ENCODE measurements around the gene SORBS1.

The SORBS1 gene

DNA sequence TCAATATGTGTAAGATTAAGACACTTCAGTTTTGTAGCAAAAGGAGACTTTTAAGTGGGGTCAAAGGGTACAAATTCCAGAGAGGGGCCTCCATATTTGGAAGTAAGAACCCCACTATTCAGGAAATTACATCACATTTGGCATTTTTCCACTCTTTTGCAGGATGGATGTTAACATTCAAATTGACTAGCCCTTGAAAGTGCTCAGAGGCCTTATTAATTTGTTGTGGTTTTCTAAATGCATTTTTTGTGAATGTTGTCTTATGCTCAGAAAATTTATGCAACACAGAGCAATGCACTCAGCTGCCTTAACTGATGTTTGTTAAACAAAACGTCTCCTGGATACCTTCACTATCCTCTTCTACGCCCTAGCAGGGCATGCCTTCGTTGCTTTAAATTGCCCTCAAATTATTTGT, 219.4 kb downstream of the SORBS1 start:
- Histone ChIP-seq H3K4me2 (ENCODE audit: low read depth, low read length) (no peak overlapping the region), H4K20me1 (ENCODE audit: insufficient read depth, low read length) (no peaks in the 10 kb centered on the region), H3K27me3 (replicated peaks; ENCODE audit: insufficient read depth, low read length) (no peaks in the 10 kb centered on the region), H3K9me3 (replicated peaks; ENCODE audit: insufficient read depth, low read length) (no peaks in the 10 kb centered on the region), H3K4me3 (ENCODE audit: low read length) (no peak overlapping the region), H3K9me2 (replicated peaks; ENCODE audit: insufficient read depth, low read length) (no peaks in the 10 kb centered on the region), H3F3A (ENCODE audit: insufficient read depth, low read length) (no peaks in the 10 kb centered on the region), H3K36me3 (replicated peaks; ENCODE audit: insufficient read depth, low read length) (no peaks in the 10 kb centered on the region), H3K27ac (ENCODE audit: low read length) (no peak overlapping the region), H2AFZ (ENCODE audit: low read length) (no peak overlapping the region), H3K9ac (ENCODE audit: low read length) (no peak overlapping the region), H3K4me1 (ENCODE audit: low read length) (no peaks in the 10 kb centered on the region), H3K79me2 (ENCODE audit: low read length) (no peaks in the 10 kb centered on the region)
- DNase-seq: no peak
- TF ChIP-seq EZH2phosphoT487 (IDR thresholded peaks at IDR 0.05; ENCODE audit: low read length) (no peak), CTCF (IDR thresholded peaks at IDR 0.05; ENCODE audit: low read length) (no peak), EZH2 (optimal IDR thresholded peaks at IDR 0.05; ENCODE audit: low read depth, low read length) (no peak)

- no peak overlapping the region for H2AFZ ChIP-seq (ENCODE audit: low read length)
- no peaks in the 10 kb centered on the region for H3K27me3 ChIP-seq (replicated peaks; ENCODE audit: insufficient read depth, low read length)
- H3K9me2 ChIP-seq (replicated peaks; ENCODE audit: insufficient read depth, low read length): no peaks in the 10 kb centered on the region
- H3F3A ChIP-seq (ENCODE audit: insufficient read depth, low read length): no peaks in the 10 kb centered on the region
- H3K9me3 ChIP-seq (replicated peaks; ENCODE audit: insufficient read depth, low read length): no peaks in the 10 kb centered on the region
- no peaks in the 10 kb centered on the region for H3K36me3 ChIP-seq (replicated peaks; ENCODE audit: insufficient read depth, low read length)
- H3K4me2 ChIP-seq (ENCODE audit: low read depth, low read length): no peak overlapping the region
- no peak overlapping the region for H3K27ac ChIP-seq (ENCODE audit: low read length)
- no peak overlapping the region for H3K4me3 ChIP-seq (ENCODE audit: low read length)
- no peak for TF ChIP-seq CTCF (IDR thresholded peaks at IDR 0.05; ENCODE audit: low read length)
- TF ChIP-seq EZH2phosphoT487 (IDR thresholded peaks at IDR 0.05; ENCODE audit: low read length): no peak
- TF ChIP-seq EZH2 (optimal IDR thresholded peaks at IDR 0.05; ENCODE audit: low read depth, low read length): no peak
- no peak overlapping the region for H3K9ac ChIP-seq (ENCODE audit: low read length)
- H3K79me2 ChIP-seq (ENCODE audit: low read length): no peaks in the 10 kb centered on the region
- no peaks in the 10 kb centered on the region for H4K20me1 ChIP-seq (ENCODE audit: insufficient read depth, low read length)
- H3K4me1 ChIP-seq (ENCODE audit: low read length): no peaks in the 10 kb centered on the region
- no peak for DNase-seq
These were observed 221.3 kb downstream of the SORBS1 start for GRCh38 chr10:95339863-95340262.

GRCh38 chr10:95337423-95338160, 223.6 kb downstream of the SORBS1 start:
- Histone ChIP-seq H3K27me3 (replicated peaks; ENCODE audit: insufficient read depth, low read length) (no peaks in the 10 kb centered on the region), H3K4me3 (ENCODE audit: low read length) (no peak overlapping the region), H4K20me1 (ENCODE audit: insufficient read depth, low read length) (no peaks in the 10 kb centered on the region)

More at GRCh38 chr10:95337423-95338160, 223.6 kb downstream of the SORBS1 start:
- H3K36me3 ChIP-seq (replicated peaks; ENCODE audit: insufficient read depth, low read length): no peaks in the 10 kb centered on the region
- H3K4me2 ChIP-seq (ENCODE audit: low read depth, low read length): no peak overlapping the region
- no peak for DNase-seq
- H2AFZ ChIP-seq (ENCODE audit: low read length): no peak overlapping the region
- H3K4me1 ChIP-seq (ENCODE audit: low read length): no peaks in the 10 kb centered on the region
- H3K9me2 ChIP-seq (replicated peaks; ENCODE audit: insufficient read depth, low read length): no peaks in the 10 kb centered on the region
- H3K27ac ChIP-seq (ENCODE audit: low read length): no peak overlapping the region
- H3K79me2 ChIP-seq (ENCODE audit: low read length): no peaks in the 10 kb centered on the region
- no peak overlapping the region for H3K9ac ChIP-seq (ENCODE audit: low read length)
- no peaks in the 10 kb centered on the region for H3F3A ChIP-seq (ENCODE audit: insufficient read depth, low read length)
- TF ChIP-seq CTCF (IDR thresholded peaks at IDR 0.05; ENCODE audit: low read length) (no peak), EZH2phosphoT487 (IDR thresholded peaks at IDR 0.05; ENCODE audit: low read length) (no peak), EZH2 (optimal IDR thresholded peaks at IDR 0.05; ENCODE audit: low read depth, low read length) (no peak)
- no peaks in the 10 kb centered on the region for H3K9me3 ChIP-seq (replicated peaks; ENCODE audit: insufficient read depth, low read length)
